ENCODE measurements around the gene RPP21. TPM values are rescaled to one million over a fixed set of nuclear protein-coding genes. Genes with fewer than 3 reads are reported as not detected.

Gene RPP21
- total RNA-seq, 1 donor from 2014 or later = 35.2 TPM

- Mint-ChIP-seq H3K9me3 (ENCODE audit: unreplicated experiment) (no peaks in the 10 kb centered on the region), H3K27ac (ENCODE audit: unreplicated experiment) (no peak overlapping the region), H3K4me3 (ENCODE audit: unreplicated experiment) (no peak overlapping the region), H3K36me3 (ENCODE audit: low read depth, unreplicated experiment) (no peaks in the 10 kb centered on the region), H3K27me3 (ENCODE audit: unreplicated experiment) (peaks cover under 1% of the 10 kb centered on the region), H3K4me1 (ENCODE audit: unreplicated experiment) (peaks cover 2% of the 10 kb centered on the region)
- no peak for DNase-seq (ENCODE audit: low spot score)
- no peak for TF ChIP-seq CTCF (IDR thresholded peaks at IDR 0.05; ENCODE audit: unreplicated experiment)
These were observed 46.3 kb downstream of the RPP21 start for GRCh38 chr6:30391240-30391639.

GRCh38 chr6:30394139-30394538 is 49.2 kb downstream of the RPP21 start:
- Mint-ChIP-seq H3K9me3 (ENCODE audit: unreplicated experiment) (no peaks in the 10 kb centered on the region), H3K27me3 (ENCODE audit: unreplicated experiment) (no peaks in the 10 kb centered on the region), H3K27ac (ENCODE audit: unreplicated experiment) (no peak overlapping the region), H3K36me3 (ENCODE audit: low read depth, unreplicated experiment) (no peaks in the 10 kb centered on the region), H3K4me1 (ENCODE audit: unreplicated experiment) (peaks cover 2% of the 10 kb centered on the region), H3K4me3 (ENCODE audit: unreplicated experiment) (no peak overlapping the region)
- no peak for DNase-seq (ENCODE audit: low spot score)
- no peak for TF ChIP-seq CTCF (IDR thresholded peaks at IDR 0.05; ENCODE audit: unreplicated experiment)

Other genes with a start within 250 kb of the RPP21 start
- not detected for gene TRIM31, start 232.1 kb upstream of the RPP21 start, total RNA-seq (ENCODE audit: unreplicated experiment)
- not detected for gene TRIM40, start 209.0 kb upstream of the RPP21 start, total RNA-seq (ENCODE audit: unreplicated experiment)
- not detected for gene TRIM10, start 183.9 kb upstream of the RPP21 start, total RNA-seq (ENCODE audit: unreplicated experiment)
- not detected for gene TRIM15, start 181.6 kb upstream of the RPP21 start, total RNA-seq (ENCODE audit: unreplicated experiment)
- gene TRIM26, start 131.8 kb upstream of the RPP21 start, total RNA-seq (ENCODE audit: unreplicated experiment) = 27.1 TPM
- 19.4 TPM for gene TRIM39, start 18.2 kb upstream of the RPP21 start, total RNA-seq (ENCODE audit: unreplicated experiment)
- 274 TPM for gene HLA-E, start 144.4 kb downstream of the RPP21 start, total RNA-seq (ENCODE audit: unreplicated experiment)
- 109 TPM for gene GNL1, start 211.3 kb downstream of the RPP21 start, total RNA-seq (ENCODE audit: unreplicated experiment)
- 12.6 TPM for gene PRR3, start 212.1 kb downstream of the RPP21 start, total RNA-seq (ENCODE audit: unreplicated experiment)
- gene ABCF1, start 226.3 kb downstream of the RPP21 start, total RNA-seq (ENCODE audit: unreplicated experiment) = 57.2 TPM